ENCODE data around the gene TDRD1. TPM values are rescaled to one million over a fixed set of nuclear protein-coding genes. Genes with fewer than 3 reads are reported as not detected.

Gene TDRD1
- total and polyA plus RNA-seq, 2 donors (not counting 3 experiments of a cell fraction or from before 2014, with no cell fraction given), result not detected

GRCh38 chr10:114245121-114245791 is 66.1 kb downstream of the TDRD1 start:
- Histone ChIP-seq H3K4me1 (ENCODE audit: control insufficient read depth, extremely low read depth, insufficient read depth, low read length) (no peaks in the 10 kb centered on the region), H3K36me3 (ENCODE audit: control insufficient read depth in 2 of 2, extremely low read depth in 1 of 2, insufficient read depth in 2 of 2, low read length in 2 of 2) (no peaks in the 10 kb centered on the region), H3K4me3 (replicated peaks in 1 of 3; ENCODE audit: insufficient read depth in 1 of 3, low read depth in 1 of 3, low read length in 3 of 3) (no peak overlapping the region), H3K27ac (ENCODE audit: insufficient read depth, low read depth, low read length) (no peak overlapping the region), H4K20me1 (replicated peaks; ENCODE audit: control insufficient read depth, extremely low read depth, insufficient read depth, low read length) (no peaks in the 10 kb centered on the region), H2AFZ (ENCODE audit: low read depth, low read length) (no peak overlapping the region), H3K9ac (replicated peaks; ENCODE audit: extremely low read depth, insufficient read depth, low read length) (no peak overlapping the region), H3K9me3 (replicated peaks; ENCODE audit: control insufficient read depth, insufficient read depth, low read length) (no peaks in the 10 kb centered on the region), H3K79me2 (ENCODE audit: control insufficient read depth, insufficient read depth, low read length) (no peaks in the 10 kb centered on the region), H3K4me2 (ENCODE audit: insufficient read depth, low read length) (no peak overlapping the region), H3K9me1 (replicated peaks; ENCODE audit: control insufficient read depth, extremely low read depth, insufficient read depth, low read length) (no peaks in the 10 kb centered on the region), H3K27me3 (ENCODE audit: control insufficient read depth in 2 of 2, insufficient read depth in 2 of 2, low read length in 2 of 2) (peaks cover 10 to 14% of the 10 kb centered on the region in 2 experiments)
- no peak for TF ChIP-seq JUN (IDR thresholded peaks at IDR 0.05; ENCODE audit: borderline replicate concordance, insufficient read depth, insufficient read length, low read depth)
- no peak for TF ChIP-seq MAX (IDR thresholded peaks at IDR 0.05; ENCODE audit: insufficient read depth, insufficient read length)
- TF ChIP-seq GATA2 (IDR thresholded peaks at IDR 0.05; ENCODE audit: insufficient read depth, insufficient read length, low read depth, low read length), result no peak
- TF ChIP-seq FOS (IDR thresholded peaks at IDR 0.05; ENCODE audit: borderline replicate concordance, insufficient read depth, low read length), result no peak
- TF ChIP-seq MYC (IDR thresholded peaks at IDR 0.05; ENCODE audit: low read depth, low read length), result no peak
- no peak for TF ChIP-seq POLR2AphosphoS5 (IDR thresholded peaks at IDR 0.05; ENCODE audit: insufficient read depth, low read depth, low read length)
- TF ChIP-seq EZH2 (IDR thresholded peaks at IDR 0.05; ENCODE audit: borderline replicate concordance, low read depth, low read length, severe bottlenecking), result no peak
- TF ChIP-seq, protein P1, sequence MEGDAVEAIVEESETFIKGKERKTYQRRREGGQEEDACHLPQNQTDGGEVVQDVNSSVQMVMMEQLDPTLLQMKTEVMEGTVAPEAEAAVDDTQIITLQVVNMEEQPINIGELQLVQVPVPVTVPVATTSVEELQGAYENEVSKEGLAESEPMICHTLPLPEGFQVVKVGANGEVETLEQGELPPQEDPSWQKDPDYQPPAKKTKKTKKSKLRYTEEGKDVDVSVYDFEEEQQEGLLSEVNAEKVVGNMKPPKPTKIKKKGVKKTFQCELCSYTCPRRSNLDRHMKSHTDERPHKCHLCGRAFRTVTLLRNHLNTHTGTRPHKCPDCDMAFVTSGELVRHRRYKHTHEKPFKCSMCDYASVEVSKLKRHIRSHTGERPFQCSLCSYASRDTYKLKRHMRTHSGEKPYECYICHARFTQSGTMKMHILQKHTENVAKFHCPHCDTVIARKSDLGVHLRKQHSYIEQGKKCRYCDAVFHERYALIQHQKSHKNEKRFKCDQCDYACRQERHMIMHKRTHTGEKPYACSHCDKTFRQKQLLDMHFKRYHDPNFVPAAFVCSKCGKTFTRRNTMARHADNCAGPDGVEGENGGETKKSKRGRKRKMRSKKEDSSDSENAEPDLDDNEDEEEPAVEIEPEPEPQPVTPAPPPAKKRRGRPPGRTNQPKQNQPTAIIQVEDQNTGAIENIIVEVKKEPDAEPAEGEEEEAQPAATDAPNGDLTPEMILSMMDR (IDR thresholded peaks at IDR 0.05; ENCODE audit: extremely low read depth in 1 of 2, insufficient read depth in 1 of 2, low read depth in 1 of 2, low read length in 2 of 2), result no peak
- no peak for TF ChIP-seq POLR2A (IDR thresholded peaks at IDR 0.05; ENCODE audit: low read depth, low read length)
- dilution Hi-C loops (cut with MboI; ENCODE audit: extremely low pct_ligation_motif_present, low sequenced_read_pairs), result no loop called here
- no TSS peak for BruUV-seq (replicated peaks)
- FAIRE-seq (no peak), DNase-seq (ENCODE audit: low read depth, low spot score) (no peak)
- ChIA-PET CTCF (interaction anchor here (0.5 kb wide), 1 partner anchor 22 kb away, joined by 3 read pairs; no protein-coding TSS in a partner anchor), POLR2A (no interaction called here)
- intact Hi-C loops (cut with micrococcal nuclease), result no loop called here
